Body of pancreas (tissue), 4 donors: ENCODE results near the gene ADAM15. TPM values are rescaled to one million over a fixed set of nuclear protein-coding genes. Genes with fewer than 3 reads are reported as not detected.

ENCODE experiments used
- ATAC-seq: fragments of 150-250 bp; one replicate; pipeline ENCODE4 v1.9.1; 2016
- DNase-seq, 4 donors: peaks; one replicate each; pipeline ENCODE4 v3.0.0-alpha.2; 2019
- H3K27ac ChIP-seq, 4 donors: fragments of 200-600 bp; sonication (generic); 1 replicate in 3 of 4; 2 replicates in 1 of 4; pipeline versions ENCODE4 v1.5.1 to v1.6.1; 2016 to 2019; ENCODE audit warnings: mild to moderate bottlenecking in 1 of 4, mixed read lengths in 1 of 4, moderate library complexity in 1 of 4
- H3K27me3 ChIP-seq, 2 donors: fragments of 200-600 bp; sonication (generic); one replicate each; pipeline ENCODE4 v1.6.0; 2016; ENCODE audit warnings: mild to moderate bottlenecking in 1 of 2
- H3K36me3 ChIP-seq, 2 donors: fragments of 200-600 bp; sonication (generic); replicated peaks in 1 of 2; 2 replicates each; pipeline ENCODE4 v1.5.1; 2016; ENCODE audit warnings: low read depth in 2 of 2; ENCODE audit not compliant: insufficient read depth in 1 of 2
- H3K4me1 ChIP-seq: fragments of 200-600 bp; sonication (generic); one replicate; pipeline ENCODE4 v1.6.0; 2016
- H3K4me3 ChIP-seq, 2 donors: fragments of 200-600 bp; sonication (generic); 1 replicate in 1 of 2; 2 replicates in 1 of 2; pipeline ENCODE4 v1.5.1; 2016 to 2019
- H3K9me3 ChIP-seq, 3 donors: fragments of 200-600 bp; sonication (generic); 1 replicate in 2 of 3; 2 replicates in 1 of 3; pipeline ENCODE4 v1.5.1; 2016
- POLR2A ChIP-seq, 3 donors: fragments of 450-650 bp; IDR thresholded peaks; one replicate each; pipeline ENCODE4 v1.6.1; 2016; ENCODE audit warnings: antibody characterized with exemption in 3 of 3, mild to moderate bottlenecking in 2 of 3
- WGBS, 2 donors: methylation state at CpG; one replicate each; pipeline ENCODE4 v1.1.5; 2017; 5-methylcytosine and 5-hydroxymethylcytosine counted together
- intact Hi-C: fragments of 100-400 bp; cut with DNase I; formaldehyde crosslinking; loops from one replicate; pipeline ENCODE4 v1.15.1; 2023
- total RNA-seq, 2 donors: library from RNA; depleted of rRNA; stranded (reverse); fragments of >200 nt; gene quantifications; one replicate each; pipeline ENCODE4 v1.1.0, GENCODE V29; 2016
- TF ChIP-seq, protein P1 (sequence below), 7 experiments: fragments of 450-650 bp in 4 of 7; fragments of 200-600 bp in 3 of 7; sonication (generic) in 3 of 7; IDR thresholded peaks; one replicate each; pipeline ENCODE4 v1.5.1; 2016 to 2019; ENCODE audit warnings: antibody characterized with exemption in 7 of 7

The ADAM15 gene
- total RNA-seq, 2 donors from 2014 or later, result 37.2 to 48.5 TPM

DNA sequence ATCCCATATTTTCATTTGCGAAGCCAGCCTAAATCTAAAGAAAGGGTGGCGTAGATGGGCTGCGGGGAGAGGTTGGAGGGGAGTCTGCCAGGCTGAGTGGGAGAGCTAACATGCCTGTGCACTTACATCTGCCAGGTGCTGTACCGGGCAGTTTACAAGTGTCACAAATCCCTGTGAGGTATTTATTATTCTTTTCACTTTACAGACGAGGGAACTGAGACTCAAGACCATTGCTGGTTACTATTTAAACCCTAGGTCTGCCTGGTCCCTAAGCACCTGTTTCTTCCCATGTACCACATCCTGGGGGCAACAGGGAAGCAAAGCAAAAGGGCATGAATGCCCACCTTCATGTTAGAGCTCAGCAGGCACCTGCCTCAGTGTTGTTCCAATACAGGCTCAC, 57.2 kb downstream of the ADAM15 start:
- Histone ChIP-seq H3K36me3 (no peaks in the 10 kb centered on the region), H3K9me3 (no peaks in the 10 kb centered on the region), H3K27me3 (no peaks in the 10 kb centered on the region), H3K4me1 (peaks cover 12% of the 10 kb centered on the region), H3K4me3 (no peak overlapping the region), H3K27ac (no peak overlapping the region)
- WGBS, 2 donors, result 66 to 75% methylated on average over 5 of the region's 5 CpGs
- DNase-seq (no peak), ATAC-seq (no peak)
- TF ChIP-seq POLR2A (IDR thresholded peaks at IDR 0.05), result no peak
- TF ChIP-seq, protein P1, sequence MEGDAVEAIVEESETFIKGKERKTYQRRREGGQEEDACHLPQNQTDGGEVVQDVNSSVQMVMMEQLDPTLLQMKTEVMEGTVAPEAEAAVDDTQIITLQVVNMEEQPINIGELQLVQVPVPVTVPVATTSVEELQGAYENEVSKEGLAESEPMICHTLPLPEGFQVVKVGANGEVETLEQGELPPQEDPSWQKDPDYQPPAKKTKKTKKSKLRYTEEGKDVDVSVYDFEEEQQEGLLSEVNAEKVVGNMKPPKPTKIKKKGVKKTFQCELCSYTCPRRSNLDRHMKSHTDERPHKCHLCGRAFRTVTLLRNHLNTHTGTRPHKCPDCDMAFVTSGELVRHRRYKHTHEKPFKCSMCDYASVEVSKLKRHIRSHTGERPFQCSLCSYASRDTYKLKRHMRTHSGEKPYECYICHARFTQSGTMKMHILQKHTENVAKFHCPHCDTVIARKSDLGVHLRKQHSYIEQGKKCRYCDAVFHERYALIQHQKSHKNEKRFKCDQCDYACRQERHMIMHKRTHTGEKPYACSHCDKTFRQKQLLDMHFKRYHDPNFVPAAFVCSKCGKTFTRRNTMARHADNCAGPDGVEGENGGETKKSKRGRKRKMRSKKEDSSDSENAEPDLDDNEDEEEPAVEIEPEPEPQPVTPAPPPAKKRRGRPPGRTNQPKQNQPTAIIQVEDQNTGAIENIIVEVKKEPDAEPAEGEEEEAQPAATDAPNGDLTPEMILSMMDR (IDR thresholded peaks at IDR 0.05), result no peak
- intact Hi-C loops, result no loop called here

DNA sequence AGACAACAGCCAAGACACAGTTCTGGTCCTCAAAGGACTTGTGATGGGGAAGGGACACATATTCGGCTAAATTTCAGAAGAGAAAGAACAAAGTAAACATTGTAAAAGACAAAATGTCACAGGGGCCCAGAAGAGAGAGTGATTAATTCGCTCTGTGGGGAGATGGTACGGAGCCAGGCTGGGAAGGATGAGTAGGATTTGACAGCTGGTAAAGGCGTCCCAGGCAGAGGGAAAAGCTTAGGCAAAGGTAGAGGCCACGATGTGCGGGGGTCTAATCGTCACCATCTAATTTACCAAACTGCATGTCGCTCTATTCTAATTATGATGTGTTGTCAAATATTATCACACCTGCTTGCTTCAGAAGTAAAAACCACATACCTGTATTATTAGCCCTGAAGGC, 59.3 kb downstream of the ADAM15 start:
- H3K27me3 ChIP-seq, result no peaks in the 10 kb centered on the region
- no peak for TF ChIP-seq POLR2A (IDR thresholded peaks at IDR 0.05)
- TF ChIP-seq, protein P1 (IDR thresholded peaks at IDR 0.05), result no peak
- intact Hi-C loops, result no loop called here
- H3K4me3 ChIP-seq, result no peak overlapping the region
- no peaks in the 10 kb centered on the region for H3K9me3 ChIP-seq
- H3K36me3 ChIP-seq, result no peaks in the 10 kb centered on the region
- H3K4me1 ChIP-seq, result peaks cover 3% of the 10 kb centered on the region
- no peak overlapping the region for H3K27ac ChIP-seq
- WGBS, 2 donors, result 71% methylated on average over 8 of the region's 8 CpGs
- DNase-seq, result no peak
- ATAC-seq, result no peak

DNA sequence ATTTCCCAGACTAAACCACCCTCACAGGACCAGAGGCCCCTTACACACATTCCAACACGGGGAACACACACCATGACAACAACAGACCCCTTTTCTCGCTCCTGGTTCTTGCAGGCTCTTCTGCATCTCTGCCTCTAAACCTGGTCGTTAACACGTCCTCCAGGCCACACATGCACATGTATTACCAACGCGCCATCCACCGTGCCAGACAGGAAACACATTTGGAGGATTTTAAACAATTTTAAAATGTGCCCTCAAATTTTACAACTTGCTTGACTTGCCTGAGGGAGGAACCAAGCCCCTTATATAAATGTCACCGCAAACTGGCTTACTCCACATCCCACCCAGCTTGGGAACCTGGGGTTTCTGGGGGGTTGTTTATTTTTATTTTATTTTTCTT, 59.7 kb downstream of the ADAM15 start:
- intact Hi-C loops, result no loop called here
- DNase-seq, result no peak
- Histone ChIP-seq H3K36me3 (no peaks in the 10 kb centered on the region), H3K27me3 (no peaks in the 10 kb centered on the region), H3K9me3 (no peaks in the 10 kb centered on the region), H3K4me3 (no peak overlapping the region), H3K27ac (no peak overlapping the region), H3K4me1 (no peaks in the 10 kb centered on the region)
- no peak for ATAC-seq
- 69 to 73% methylated on average over 8 of the region's 8 CpGs for WGBS, 2 donors
- TF ChIP-seq, protein P1 (IDR thresholded peaks at IDR 0.05), result no peak
- TF ChIP-seq POLR2A (IDR thresholded peaks at IDR 0.05), result no peak

Other genes starting within 250 kb of the ADAM15 start
- gene KCNN3, start 181.0 kb upstream of the ADAM15 start, total RNA-seq, result 1 to 10 TPM in 1 of 2 donors, under 1 TPM in 1; 0.33 to 1.6 TPM
- gene PMVK, start 114.6 kb upstream of the ADAM15 start, total RNA-seq, result 10 to 100 TPM in 1 of 2 donors, 1 to 10 TPM in 1; 7.0 to 18.5 TPM
- gene PBXIP1, start 95.2 kb upstream of the ADAM15 start, total RNA-seq, result 10 to 100 TPM; 26.0 to 60.7 TPM
- 10 to 100 TPM; 10.9 to 15.2 TPM for gene PYGO2, start 89.5 kb upstream of the ADAM15 start, total RNA-seq
- 10 to 100 TPM; 38.1 to 45.5 TPM for gene SHC1, start 80.6 kb upstream of the ADAM15 start, total RNA-seq
- gene CKS1B, start 76.6 kb upstream of the ADAM15 start, total RNA-seq, result 10 to 100 TPM; 15.6 to 29.0 TPM
- gene FLAD1, start 68.0 kb upstream of the ADAM15 start, total RNA-seq, result 10 to 100 TPM; 10.1 to 51.4 TPM
- not detected for gene LENEP, start 57.7 kb upstream of the ADAM15 start, total RNA-seq
- gene ZBTB7B, start 48.5 kb upstream of the ADAM15 start, total RNA-seq, result 10 to 100 TPM; 30.1 to 34.3 TPM
- gene DCST2, start 17.5 kb upstream of the ADAM15 start, total RNA-seq, result 1 to 10 TPM in 1 of 2 donors, under 1 TPM in 1; 0.33 to 1.8 TPM
- not detected for gene DCST1, start 17.5 kb upstream of the ADAM15 start, total RNA-seq
- gene EFNA4, start 12.4 kb downstream of the ADAM15 start, total RNA-seq, result 1 to 10 TPM; 4.7 to 5.6 TPM
- gene EFNA3, start 27.5 kb downstream of the ADAM15 start, total RNA-seq, result 1 to 10 TPM in 1 of 2 donors, not detected in 1; 1.8 TPM
- 10 to 100 TPM; 10.5 to 20.2 TPM for gene EFNA1, start 76.6 kb downstream of the ADAM15 start, total RNA-seq
- 10 to 100 TPM; 13.7 to 25.7 TPM for gene SLC50A1, start 84.5 kb downstream of the ADAM15 start, total RNA-seq
- 100 to 1,000 TPM in 1 of 2 donors, 1 to 10 TPM in 1; 6.2 to 106 TPM for gene DPM3, start 89.2 kb downstream of the ADAM15 start, total RNA-seq
- gene KRTCAP2, start 122.0 kb downstream of the ADAM15 start, total RNA-seq, result 10 to 100 TPM; 46.4 to 71.5 TPM
- under 1 TPM in 1 of 2 donors, not detected in 1; 0.26 TPM for gene TRIM46, start 122.5 kb downstream of the ADAM15 start, total RNA-seq
- gene THBS3, start 156.6 kb downstream of the ADAM15 start, total RNA-seq, result 10 to 100 TPM; 15.0 to 21.1 TPM
- gene MTX1, start 157.4 kb downstream of the ADAM15 start, total RNA-seq, result 10 to 100 TPM in 1 of 2 donors, 1 to 10 TPM in 1; 5.9 to 16.3 TPM
- gene ENTREP3, start 204.2 kb downstream of the ADAM15 start, total RNA-seq, result 10 to 100 TPM in 1 of 2 donors, 1 to 10 TPM in 1; 6.2 to 12.2 TPM
- gene SCAMP3, start 211.0 kb downstream of the ADAM15 start, total RNA-seq, result 10 to 100 TPM; 36.8 to 38.9 TPM
- gene CLK2, start 222.2 kb downstream of the ADAM15 start, total RNA-seq, result 10 to 100 TPM; 36.6 to 40.7 TPM
- gene HCN3, start 226.1 kb downstream of the ADAM15 start, total RNA-seq, result 1 to 10 TPM; 1.3 to 2.9 TPM